Activated T-cell treated with anti-CD3 and anti-CD28 coated beads, Interleukin-2, amount 50 U/mL, for 48 hours (primary cell): ENCODE results near the gene KSR2.

ENCODE experiments used
- DNase-seq, 2 experiments: peaks; one replicate each; pipeline ENCODE4 v3.0.0-alpha.2; 2020

KSR2 gene

DNA sequence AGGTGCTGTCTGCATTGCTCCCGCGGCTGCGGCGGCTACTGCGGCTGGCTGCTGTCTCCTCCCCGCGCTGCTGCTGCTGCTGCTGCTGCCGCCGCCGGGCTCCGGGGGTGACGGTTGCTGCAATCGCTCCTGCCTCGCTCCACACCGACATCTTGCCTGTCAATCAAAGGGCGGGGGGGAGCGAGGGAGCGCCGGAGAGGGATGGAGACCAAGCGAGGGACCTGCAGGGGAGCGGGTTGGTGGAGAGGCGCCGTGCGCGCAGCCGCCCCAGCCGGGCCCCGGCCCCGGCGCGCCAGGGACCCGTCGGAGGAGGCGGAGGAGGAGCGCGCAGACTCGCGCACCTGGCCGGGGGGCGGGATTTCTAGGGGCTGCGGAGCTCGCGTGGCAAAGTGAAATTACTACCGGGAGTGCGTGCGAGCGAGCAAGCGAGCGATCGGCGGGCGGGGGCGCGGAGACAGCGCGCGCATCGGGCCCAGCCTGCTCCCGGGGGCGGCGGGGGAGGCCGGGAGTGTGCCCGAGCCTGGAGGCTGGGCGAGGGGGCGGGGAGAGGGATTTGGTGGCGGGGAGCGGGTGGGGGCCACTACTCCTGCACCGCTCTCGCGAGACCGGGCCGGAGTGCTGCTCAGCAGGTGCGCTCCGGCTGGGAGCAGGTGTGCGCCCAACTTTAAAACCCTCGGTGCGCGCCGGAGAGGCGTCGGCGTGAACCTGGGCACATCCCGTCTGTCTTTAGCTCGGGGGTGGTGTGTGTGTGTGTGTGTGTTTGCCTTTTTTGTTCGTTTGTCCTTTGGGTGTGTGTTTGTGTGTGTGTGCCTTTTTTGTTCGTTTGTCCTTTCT lies at the start of gene KSR2:
KSR2 (minus strand) TSS at position 165 of the 834 bp plus-strand sequence. CDS start 735 bp downstream, outside the sequence.
- DNase-seq, result peak; percentile 69 to 76

DNA sequence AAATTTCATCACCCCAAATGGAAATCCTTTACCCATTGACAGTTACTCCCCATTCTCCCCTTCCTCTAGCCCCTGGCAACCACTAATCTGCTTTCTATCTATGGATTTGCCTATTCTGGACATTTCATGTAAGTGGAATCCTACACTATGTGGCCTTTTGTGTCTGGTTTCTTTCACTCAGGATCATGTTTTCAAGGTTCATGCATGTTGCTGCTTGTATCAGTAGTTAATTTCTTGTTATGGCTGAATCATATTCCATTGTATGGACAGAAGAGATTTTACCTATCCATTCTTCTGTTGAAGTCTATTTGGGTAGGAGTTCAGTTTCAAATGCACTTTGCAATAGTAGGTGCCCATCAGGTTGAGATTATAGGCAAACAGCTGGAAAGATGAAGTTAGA lies 49.1 kb upstream of the KSR2 start:
- no peak for DNase-seq

- DNase-seq, result peak; percentile 98 to 99
Observed at GRCh38 chr12:118016424-118017264, 47.9 kb upstream of the KSR2 start, which contains the start of gene RFC5. RFC5 (plus strand) TSS chr12:118016703; CDS start chr12:118016828, 125 bp downstream.

DNA sequence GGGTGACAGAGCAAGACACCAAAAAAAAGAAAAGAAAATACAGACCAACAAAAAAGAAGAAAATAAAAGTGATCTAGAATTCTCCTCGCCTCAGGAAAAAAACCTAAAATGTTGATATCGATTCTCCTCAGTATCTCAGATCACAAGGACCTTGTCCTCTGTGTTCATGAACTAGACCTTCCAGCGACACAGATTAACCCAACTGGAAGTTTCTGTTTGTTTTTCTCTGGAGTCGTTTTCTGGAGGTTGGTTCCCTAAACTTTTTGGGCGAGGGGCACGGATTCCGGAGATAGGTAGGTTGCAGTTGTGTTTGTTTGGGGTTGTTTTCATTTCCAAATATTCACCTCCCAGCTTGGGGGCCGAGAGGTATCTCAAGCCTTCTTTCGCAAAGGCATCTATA lies 47.2 kb upstream of the KSR2 start:
- DNase-seq, result no peak

DNA sequence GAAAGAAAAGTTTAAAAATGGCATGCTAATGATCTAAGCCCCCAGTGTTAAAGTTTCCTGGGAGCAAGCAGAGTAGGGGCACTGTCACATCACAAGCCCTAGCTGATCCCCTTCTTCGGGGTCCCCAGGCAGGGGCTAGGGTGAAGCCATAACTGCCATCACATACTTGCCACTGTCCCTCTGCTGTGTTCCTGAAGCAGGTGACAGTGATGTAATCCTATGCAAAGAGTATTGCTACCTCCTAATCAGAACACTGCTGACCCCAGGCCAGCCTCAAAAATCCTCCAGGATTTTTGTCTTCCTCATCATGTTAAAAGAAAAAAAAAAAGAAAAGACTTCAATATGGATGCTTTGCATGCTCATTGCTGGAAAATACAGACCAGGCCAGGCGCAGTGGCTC lies 46.5 kb upstream of the KSR2 start:
- DNase-seq, result no peak

GRCh38 chr12:118013283-118013682 lies 44.5 kb upstream of the KSR2 start:
- DNase-seq, result no peak

- no peak for DNase-seq
Observed at GRCh38 chr12:118011961-118012360, 43.2 kb upstream of the KSR2 start.

DNA sequence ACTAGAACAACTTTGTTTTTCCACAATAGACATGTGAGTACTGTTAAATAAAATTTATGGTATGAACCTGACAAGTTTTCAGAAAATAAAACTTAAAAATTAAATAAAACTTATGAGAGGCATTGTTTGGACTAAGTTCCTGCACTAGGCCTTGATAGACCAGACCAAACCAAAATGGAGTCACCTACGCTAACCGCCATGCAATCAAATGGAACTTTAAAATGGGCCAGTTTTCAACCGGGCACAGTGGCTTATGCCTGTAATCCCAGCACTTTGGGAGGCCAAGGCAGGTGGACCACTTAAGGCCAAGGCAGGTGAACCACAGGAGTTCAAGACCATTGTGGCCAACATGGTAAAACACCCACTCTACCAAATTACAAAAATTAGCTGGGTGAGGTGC lies 42.6 kb upstream of the KSR2 start:
- DNase-seq, result no peak

- no peak for DNase-seq
Observed at GRCh38 chr12:118010903-118011302, 42.1 kb upstream of the KSR2 start.

DNA sequence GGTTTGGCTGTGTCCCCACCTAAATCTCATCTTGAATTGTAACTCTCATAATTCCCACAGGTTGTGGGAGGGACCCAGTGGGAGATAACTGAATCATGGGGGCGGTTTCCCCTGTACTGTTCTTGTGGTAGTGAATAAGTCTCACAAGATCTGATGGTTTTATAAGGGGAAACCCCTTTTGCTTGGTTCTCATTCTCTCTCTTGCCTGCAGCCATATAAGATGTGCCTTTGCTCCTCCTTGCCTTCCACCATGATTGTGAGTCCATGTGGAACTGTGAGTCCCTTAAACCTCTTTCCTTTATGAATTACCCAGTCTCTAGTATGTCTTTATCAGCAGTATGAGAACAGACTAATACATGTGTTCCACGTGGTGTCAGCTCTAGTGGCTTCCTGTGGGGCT lies 31.0 kb upstream of the KSR2 start:
- peak in 1 of 2 experiments; percentile 20 for DNase-seq

GRCh38 chr12:117998719-117999118 lies 29.9 kb upstream of the KSR2 start:
- DNase-seq, result no peak

GRCh38 chr12:117994551-117995438 lies 26.0 kb upstream of the KSR2 start:
- no peak for DNase-seq

GRCh38 chr12:117986705-117987469 lies 18.1 kb upstream of the KSR2 start:
- no peak for DNase-seq

GRCh38 chr12:117985182-117985581 lies 16.4 kb upstream of the KSR2 start:
- no peak for DNase-seq

DNA sequence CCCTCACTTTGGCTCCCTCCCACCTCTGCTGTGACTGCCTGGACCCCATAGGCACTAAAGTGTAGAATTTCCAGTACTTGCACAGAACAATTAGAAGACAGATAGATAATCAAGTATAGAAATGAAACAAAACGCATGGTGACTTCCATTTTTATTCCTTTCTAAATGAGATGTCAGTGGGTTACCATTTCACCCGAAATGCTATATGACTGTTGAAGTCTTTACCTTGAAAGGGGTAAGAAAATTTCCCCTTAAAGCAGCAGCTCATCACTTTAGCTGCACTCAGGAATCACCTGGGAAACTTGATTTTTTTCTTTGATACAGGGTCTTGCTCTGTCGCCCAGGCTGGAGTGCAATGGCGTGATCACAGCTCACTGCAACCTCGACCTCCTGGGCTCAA lies 12.5 kb upstream of the KSR2 start:
- DNase-seq, result no peak

DNA sequence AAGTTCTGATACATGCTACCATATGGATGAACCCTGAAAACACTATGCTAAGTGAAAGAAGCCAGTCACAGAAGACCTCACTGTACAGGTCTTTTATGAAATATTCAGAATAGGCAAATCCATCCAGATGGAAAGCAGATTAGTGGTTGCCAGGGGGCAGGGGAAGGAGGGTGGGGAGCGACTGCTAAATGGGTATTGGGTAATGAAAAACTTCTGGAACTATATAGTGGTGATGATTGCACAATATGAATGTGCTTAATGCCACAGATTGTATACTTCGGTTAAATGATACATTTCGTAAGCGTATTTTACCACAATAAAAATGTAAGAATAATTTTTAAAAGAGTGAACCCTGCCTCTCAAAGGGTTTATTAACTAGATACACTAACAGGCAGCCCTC lies 11.8 kb upstream of the KSR2 start:
- DNase-seq, result no peak

DNA sequence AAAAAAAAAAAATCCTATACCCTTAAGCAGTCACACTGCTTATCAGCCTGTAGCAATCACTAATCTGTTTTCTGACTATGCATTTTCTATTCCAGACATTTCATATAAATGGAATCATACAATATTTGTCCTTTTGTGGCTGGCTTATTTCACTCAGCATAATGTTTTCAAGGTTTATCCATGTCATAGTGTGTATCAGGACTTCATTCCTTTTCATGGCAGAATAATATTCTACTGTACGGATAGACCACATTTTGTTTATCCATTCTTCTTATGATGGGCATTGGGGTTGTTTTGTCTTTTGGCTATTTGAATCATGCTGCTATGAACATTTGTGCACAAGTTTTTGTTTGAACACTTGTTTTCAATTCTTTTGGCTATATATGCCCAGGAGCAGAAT lies 8.6 kb upstream of the KSR2 start:
- DNase-seq, result no peak

DNA sequence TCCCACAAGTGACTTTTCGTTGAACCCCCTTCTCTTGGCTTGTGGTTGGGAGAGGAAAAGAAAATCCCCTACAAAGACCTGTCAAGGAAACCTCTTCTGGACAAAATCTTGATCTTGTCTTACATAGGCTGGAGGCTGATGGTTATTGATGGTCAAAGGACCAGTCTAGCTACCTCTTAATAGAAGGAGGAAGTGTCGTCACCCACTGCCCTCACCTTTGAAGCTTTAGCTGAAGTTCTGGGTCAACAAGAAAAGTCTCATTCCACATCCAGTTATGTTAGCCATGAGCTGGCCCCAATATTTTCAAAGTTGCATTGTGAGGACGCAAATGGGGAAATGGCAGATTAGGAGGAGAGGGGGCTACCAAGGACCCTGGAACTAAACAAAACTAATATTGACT lies 6.2 kb upstream of the KSR2 start:
- no peak for DNase-seq

- no peak for DNase-seq
Observed at GRCh38 chr12:117972301-117972700, 3.5 kb upstream of the KSR2 start.

- no peak for DNase-seq
Observed at GRCh38 chr12:117970334-117970733, 1.5 kb upstream of the KSR2 start.

GRCh38 chr12:117968151-117968789 lies 520 bp downstream of the KSR2 start:
- DNase-seq, result no peak

- no peak for DNase-seq
Observed at GRCh38 chr12:117967512-117967911, 1.3 kb downstream of the KSR2 start.
